CD14-positive monocyte (primary cell): ENCODE results near the gene SIRPB2. TPM values are rescaled to one million over a fixed set of nuclear protein-coding genes. Genes with fewer than 3 reads are reported as not detected.

Experiments used
- DNase-seq, 3 donors: peaks; one replicate each; pipeline ENCODE4 v3.0.0-alpha.2; 2011 to 2022
- H2AFZ ChIP-seq: 2 replicates; pipeline ENCODE4 v1.6.0; 2012; ENCODE audit warnings: mild to moderate bottlenecking, low read depth, low read length, inconsistent platforms; ENCODE audit not compliant: insufficient read depth, poor library complexity, severe bottlenecking
- H3K27ac ChIP-seq, 2 donors: 1 replicate in 1 of 2; 2 replicates in 1 of 2; pipeline ENCODE4 v1.5.1; 2012 to 2013; ENCODE audit warnings: low read length in 2 of 2, control low read depth in 1 of 2, inconsistent platforms in 1 of 2, low read depth in 1 of 2, mild to moderate bottlenecking in 1 of 2
- H3K27me3 ChIP-seq, 2 donors: one replicate each; pipeline versions ENCODE4 v1.6.0 to v1.6.1; 2011 to 2013; ENCODE audit warnings: low read length in 2 of 2; ENCODE audit not compliant: control insufficient read depth in 2 of 2, insufficient read depth in 2 of 2
- H3K36me3 ChIP-seq, 2 donors: replicated peaks in 1 of 2; 1 replicate in 1 of 2; 2 replicates in 1 of 2; pipeline versions ENCODE4 v1.5.1 to v1.6.1; 2012 to 2013; ENCODE audit warnings: low read length in 2 of 2, control low read depth in 1 of 2, inconsistent platforms in 1 of 2, mild to moderate bottlenecking in 1 of 2; ENCODE audit not compliant: insufficient read depth in 2 of 2, control insufficient read depth in 1 of 2
- H3K4me1 ChIP-seq, 2 donors: 1 replicate in 1 of 2; 2 replicates in 1 of 2; pipeline versions ENCODE4 v1.5.1 to v1.6.1; 2012 to 2013; ENCODE audit warnings: low read length in 2 of 2, control low read depth in 1 of 2, inconsistent platforms in 1 of 2, mild to moderate bottlenecking in 1 of 2, moderate library complexity in 1 of 2; ENCODE audit not compliant: insufficient read depth in 2 of 2, control insufficient read depth in 1 of 2
- H3K4me2 ChIP-seq: replicated peaks from 2 replicates; pipeline ENCODE3; 2012; ENCODE audit warnings: low read length, moderate library complexity, mild to moderate bottlenecking; ENCODE audit not compliant: poor library complexity, severe bottlenecking; ENCODE audit errors: extremely low read depth
- H3K4me3 ChIP-seq, 3 experiments: fragments of 200-600 bp in 1 of 3; sonication (generic) in 1 of 3; replicated peaks in 1 of 3; 1 replicate in 2 of 3; 2 replicates in 1 of 3; pipeline ENCODE4 v1.5.1; 2011 to 2013; ENCODE audit warnings: low read length in 3 of 3, mild to moderate bottlenecking in 3 of 3, control low read depth in 2 of 3, low read depth in 2 of 3, inconsistent platforms in 1 of 3, moderate library complexity in 1 of 3
- H3K79me2 ChIP-seq: 2 replicates; pipeline ENCODE4 v1.6.0; 2012; ENCODE audit warnings: mild to moderate bottlenecking, control low read depth, inconsistent platforms, low read length, moderate library complexity; ENCODE audit not compliant: insufficient read depth
- H3K9ac ChIP-seq: 2 replicates; pipeline ENCODE4 v1.6.0; 2017; ENCODE audit warnings: low read length, mild to moderate bottlenecking; ENCODE audit not compliant: insufficient read depth, poor library complexity, severe bottlenecking
- H3K9me3 ChIP-seq, 2 donors: replicated peaks in 1 of 2; 1 replicate in 1 of 2; 2 replicates in 1 of 2; pipeline versions ENCODE4 v1.5.1 to v1.6.1; 2012 to 2013; ENCODE audit warnings: low read length in 2 of 2, control low read depth in 1 of 2; ENCODE audit not compliant: control insufficient read depth in 1 of 2, insufficient read depth in 1 of 2
- H4K20me1 ChIP-seq: 2 replicates; pipeline ENCODE4 v1.6.0; 2012; ENCODE audit warnings: mild to moderate bottlenecking, low read length, control low read depth, moderate library complexity; ENCODE audit not compliant: insufficient read depth
- H3K27ac Mint-ChIP-seq, 7 donors: one replicate each; pipeline ENCODE4 v1.8.0; 2020; ENCODE audit warnings: mild to moderate bottlenecking in 7 of 7, mixed read lengths in 7 of 7, moderate library complexity in 6 of 7, inconsistent platforms in 2 of 7
- H3K27me3 Mint-ChIP-seq, 3 donors: one replicate each; pipeline ENCODE4 v1.8.0; 2021 to 2022; ENCODE audit warnings: low read depth in 3 of 3, mild to moderate bottlenecking in 3 of 3, mixed read lengths in 3 of 3, moderate library complexity in 3 of 3, inconsistent platforms in 1 of 3
- H3K36me3 Mint-ChIP-seq, 2 donors: one replicate each; pipeline ENCODE4 v1.8.0; 2020; ENCODE audit warnings: mixed read lengths in 2 of 2, inconsistent platforms in 1 of 2, mild to moderate bottlenecking in 1 of 2
- H3K4me1 Mint-ChIP-seq: one replicate; pipeline ENCODE4 v1.8.0; 2020; ENCODE audit warnings: mild to moderate bottlenecking, mixed read lengths
- H3K4me3 Mint-ChIP-seq, 2 donors: one replicate each; pipeline ENCODE4 v1.8.0; 2020; ENCODE audit warnings: mild to moderate bottlenecking in 2 of 2, mixed read lengths in 2 of 2, moderate library complexity in 1 of 2
- H3K9me3 Mint-ChIP-seq, 7 donors: one replicate each; pipeline ENCODE4 v1.8.0; 2020 to 2022; ENCODE audit warnings: mixed read lengths in 7 of 7, mild to moderate bottlenecking in 6 of 7, moderate library complexity in 6 of 7, inconsistent platforms in 2 of 7
- WGBS: methylation state at CpG from one replicate; pipeline ENCODE4 v1.1.5; 2013; ENCODE audit warnings: missing lambda C conversion rate; ENCODE audit not compliant: insufficient coverage; 5-methylcytosine and 5-hydroxymethylcytosine counted together
- intact Hi-C, 2 donors: fragments of 100-400 bp; cut with micrococcal nuclease; formaldehyde crosslinking; loops; one replicate each; pipeline versions ENCODE4 v1.15.0 to v1.15.1; 2023
- polyA plus RNA-seq, 3 donors: library from polyadenylated mRNA; depleted of rRNA in 1 of 3; unstranded in 2 of 3; stranded (reverse) in 1 of 3; fragments of 300-500 nt in 2 of 3; fragments of >200 nt in 1 of 3; fragmentation: Illumina TruSeq in 2 of 3; gene quantifications; 1 replicate in 2 of 3; 2 replicates in 1 of 3; pipeline ENCODE4 v1.2.3, GENCODE V29; 2012 to 2021
- TF ChIP-seq, protein P1 (sequence below): fragments of 200-600 bp; IDR thresholded peaks from one replicate; pipeline ENCODE4 v1.8.0; 2022; ENCODE audit warnings: antibody characterized with exemption, mild to moderate bottlenecking

SIRPB2 gene
- polyA plus RNA-seq, 3 donors, result 81.5 to 174 (median 92.8) TPM

GRCh38 chr20:1474817-1475603 is 16.2 kb downstream of the SIRPB2 start:
- intact Hi-C loops, result no loop called here
- H3K27ac Mint-ChIP-seq, result peak overlapping the region in 6 of 7 donors; percentile 57 to 89 (median 82)

GRCh38 chr20:1474325-1474724 is 16.9 kb downstream of the SIRPB2 start:
- peak overlapping the region in 3 of 7 donors; percentile 21 to 71 (median 57) for H3K27ac Mint-ChIP-seq
- H3K36me3 Mint-ChIP-seq, result peaks cover 71 to 91% of the 10 kb centered on the region in 2 donors
- WGBS, result 100% methylated on average over 3 of the region's 8 CpGs
- Histone ChIP-seq H2AFZ (no peak overlapping the region), H4K20me1 (peaks cover 100% of the 10 kb centered on the region), H3K4me3 (no peak overlapping the region), H3K4me2 (no peak overlapping the region), H3K9me3 (no peaks in the 10 kb centered on the region), H3K27ac (peak overlapping the region in 1 of 2 donors; percentile 97), H3K4me1 (peaks cover 55 to 89% of the 10 kb centered on the region in 2 donors), H3K9ac (no peak overlapping the region), H3K36me3 (peaks cover 76 to 98% of the 10 kb centered on the region in 2 donors), H3K27me3 (no peaks in the 10 kb centered on the region), H3K79me2 (peaks cover 97% of the 10 kb centered on the region)
- TF ChIP-seq, protein P1, sequence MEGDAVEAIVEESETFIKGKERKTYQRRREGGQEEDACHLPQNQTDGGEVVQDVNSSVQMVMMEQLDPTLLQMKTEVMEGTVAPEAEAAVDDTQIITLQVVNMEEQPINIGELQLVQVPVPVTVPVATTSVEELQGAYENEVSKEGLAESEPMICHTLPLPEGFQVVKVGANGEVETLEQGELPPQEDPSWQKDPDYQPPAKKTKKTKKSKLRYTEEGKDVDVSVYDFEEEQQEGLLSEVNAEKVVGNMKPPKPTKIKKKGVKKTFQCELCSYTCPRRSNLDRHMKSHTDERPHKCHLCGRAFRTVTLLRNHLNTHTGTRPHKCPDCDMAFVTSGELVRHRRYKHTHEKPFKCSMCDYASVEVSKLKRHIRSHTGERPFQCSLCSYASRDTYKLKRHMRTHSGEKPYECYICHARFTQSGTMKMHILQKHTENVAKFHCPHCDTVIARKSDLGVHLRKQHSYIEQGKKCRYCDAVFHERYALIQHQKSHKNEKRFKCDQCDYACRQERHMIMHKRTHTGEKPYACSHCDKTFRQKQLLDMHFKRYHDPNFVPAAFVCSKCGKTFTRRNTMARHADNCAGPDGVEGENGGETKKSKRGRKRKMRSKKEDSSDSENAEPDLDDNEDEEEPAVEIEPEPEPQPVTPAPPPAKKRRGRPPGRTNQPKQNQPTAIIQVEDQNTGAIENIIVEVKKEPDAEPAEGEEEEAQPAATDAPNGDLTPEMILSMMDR, result no peak
- H3K27me3 Mint-ChIP-seq, result peaks cover 0 to 3% (median 0%) of the 10 kb centered on the region in 3 donors
- intact Hi-C loops, result no loop called here
- H3K9me3 Mint-ChIP-seq, result peaks cover 0 to 3% (median 0%) of the 10 kb centered on the region in 7 donors
- no peak for DNase-seq
- peaks cover 80% of the 10 kb centered on the region for H3K4me1 Mint-ChIP-seq
- H3K4me3 Mint-ChIP-seq, result no peak overlapping the region

More at GRCh38 chr20:1474817-1475603, 16.2 kb downstream of the SIRPB2 start:
- no peak overlapping the region for H3K4me2 ChIP-seq
- TF ChIP-seq, protein P1, result peak; percentile 48
- H3K4me3 ChIP-seq, result no peak overlapping the region
- no peak overlapping the region for H3K9ac ChIP-seq
- peak overlapping the region; percentile 36 to 62 for H3K27ac ChIP-seq
- Mint-ChIP-seq H3K27me3 (peaks cover 0 to 3% (median 0%) of the 10 kb centered on the region in 3 donors), H3K4me1 (peaks cover 81% of the 10 kb centered on the region), H3K4me3 (no peak overlapping the region), H3K36me3 (peaks cover 72 to 91% of the 10 kb centered on the region in 2 donors), H3K9me3 (peaks cover 0 to 3% (median 0%) of the 10 kb centered on the region in 7 donors)
- H2AFZ ChIP-seq, result no peak overlapping the region
- no peaks in the 10 kb centered on the region for H3K9me3 ChIP-seq
- H3K36me3 ChIP-seq, result peaks cover 81 to 98% of the 10 kb centered on the region in 2 donors
- H3K79me2 ChIP-seq, result peaks cover 97% of the 10 kb centered on the region
- peak in 1 of 3 donors; percentile 32 for DNase-seq
- no peaks in the 10 kb centered on the region for H3K27me3 ChIP-seq
- peaks cover 100% of the 10 kb centered on the region for H4K20me1 ChIP-seq
- peaks cover 55 to 89% of the 10 kb centered on the region in 2 donors for H3K4me1 ChIP-seq
- 85% methylated on average over 3 of the region's 4 CpGs for WGBS
